ENCODE data around the gene C5orf63.

- TF ChIP-seq, protein P1, sequence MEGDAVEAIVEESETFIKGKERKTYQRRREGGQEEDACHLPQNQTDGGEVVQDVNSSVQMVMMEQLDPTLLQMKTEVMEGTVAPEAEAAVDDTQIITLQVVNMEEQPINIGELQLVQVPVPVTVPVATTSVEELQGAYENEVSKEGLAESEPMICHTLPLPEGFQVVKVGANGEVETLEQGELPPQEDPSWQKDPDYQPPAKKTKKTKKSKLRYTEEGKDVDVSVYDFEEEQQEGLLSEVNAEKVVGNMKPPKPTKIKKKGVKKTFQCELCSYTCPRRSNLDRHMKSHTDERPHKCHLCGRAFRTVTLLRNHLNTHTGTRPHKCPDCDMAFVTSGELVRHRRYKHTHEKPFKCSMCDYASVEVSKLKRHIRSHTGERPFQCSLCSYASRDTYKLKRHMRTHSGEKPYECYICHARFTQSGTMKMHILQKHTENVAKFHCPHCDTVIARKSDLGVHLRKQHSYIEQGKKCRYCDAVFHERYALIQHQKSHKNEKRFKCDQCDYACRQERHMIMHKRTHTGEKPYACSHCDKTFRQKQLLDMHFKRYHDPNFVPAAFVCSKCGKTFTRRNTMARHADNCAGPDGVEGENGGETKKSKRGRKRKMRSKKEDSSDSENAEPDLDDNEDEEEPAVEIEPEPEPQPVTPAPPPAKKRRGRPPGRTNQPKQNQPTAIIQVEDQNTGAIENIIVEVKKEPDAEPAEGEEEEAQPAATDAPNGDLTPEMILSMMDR (IDR thresholded peaks at IDR 0.05; ENCODE audit: extremely low read depth in 1 of 2, insufficient read depth in 1 of 2, low read depth in 1 of 2, low read length in 2 of 2): no peak
- TF ChIP-seq POLR2A (IDR thresholded peaks at IDR 0.05; ENCODE audit: low read depth, low read length) (no peak), JUN (IDR thresholded peaks at IDR 0.05; ENCODE audit: borderline replicate concordance, insufficient read depth, insufficient read length, low read depth) (no peak), POLR2AphosphoS5 (IDR thresholded peaks at IDR 0.05; ENCODE audit: insufficient read depth, low read depth, low read length) (no peak), FOS (IDR thresholded peaks at IDR 0.05; ENCODE audit: borderline replicate concordance, insufficient read depth, low read length) (no peak), EZH2 (IDR thresholded peaks at IDR 0.05; ENCODE audit: borderline replicate concordance, low read depth, low read length, severe bottlenecking) (no peak)
Measured at GRCh38 chr5:127084656-127085055, 11.4 kb upstream of the C5orf63 start.
